Activated CD8-positive, alpha-beta T cell treated with anti-CD3 and anti-CD28 coated beads for 36 hours (primary cell): ENCODE measurements around the gene ENC1. TPM values are rescaled to one million over a fixed set of nuclear protein-coding genes. Genes with fewer than 3 reads are reported as not detected.

Experiments
- ATAC-seq: fragments of 200-7000 bp; cut with Tn5 transposase; one replicate; pipeline ENCODE4 v1.10.0; 2021; ENCODE audit warnings: mild to moderate bottlenecking, moderate library complexity
- CTCF ChIA-PET: fragments of 350-600 bp; sonication (Branson Sonifier 250); formaldehyde crosslinking; loops from one replicate; lab custom pipeline; 2021; ENCODE audit warnings: antibody characterized with exemption; lab: Charles Lee
- POLR2A ChIA-PET: fragments of 350-600 bp; sonication (Branson Sonifier 250); formaldehyde crosslinking; loops from one replicate; lab custom pipeline; 2021; ENCODE audit warnings: antibody characterized with exemption; lab: Charles Lee
- DNase-seq: peaks from one replicate; pipeline ENCODE4 v3.0.0-alpha.2; 2020
- H3K27ac Mint-ChIP-seq: one replicate; pipeline ENCODE4 v1.8.0; 2021; ENCODE audit warnings: mild to moderate bottlenecking, mixed read lengths
- H3K27me3 Mint-ChIP-seq: one replicate; pipeline ENCODE4 v1.8.0; 2021; ENCODE audit warnings: mixed read lengths
- H3K36me3 Mint-ChIP-seq: one replicate; pipeline ENCODE4 v1.8.0; 2021; ENCODE audit warnings: low read depth, mixed read lengths
- H3K4me1 Mint-ChIP-seq: one replicate; pipeline ENCODE4 v1.8.0; 2021; ENCODE audit warnings: low read depth, mixed read lengths
- H3K4me3 Mint-ChIP-seq: one replicate; pipeline ENCODE4 v1.8.0; 2021; ENCODE audit warnings: mild to moderate bottlenecking, moderate library complexity, mixed read lengths
- H3K9me3 Mint-ChIP-seq: one replicate; pipeline ENCODE4 v1.8.0; 2021; ENCODE audit warnings: mixed read lengths
- CTCF ChIP-seq: fragments of 200-600 bp; IDR thresholded peaks from one replicate; pipeline ENCODE4 v1.8.0; 2022; ENCODE audit warnings: antibody characterized with exemption, mild to moderate bottlenecking
- intact Hi-C: fragments of 100-400 bp; cut with micrococcal nuclease; formaldehyde crosslinking; loops from one replicate; pipeline ENCODE4 v1.10.0; 2022
- total RNA-seq, 2 experiments: library from RNA; stranded (reverse); gene quantifications; one replicate each; pipeline ENCODE4 v1.2.3, GENCODE V29; 2021

Gene ENC1
- total RNA-seq, 2 experiments from 2014 or later, result 0.16 to 0.60 TPM

- no peaks in the 10 kb centered on the region for H3K36me3 Mint-ChIP-seq
- no peak for ATAC-seq
- CTCF ChIA-PET, result no interaction called here
- peaks cover 9% of the 10 kb centered on the region for H3K4me1 Mint-ChIP-seq
- intact Hi-C loops, result no loop called here
- peaks cover 12% of the 10 kb centered on the region for H3K27me3 Mint-ChIP-seq
- H3K9me3 Mint-ChIP-seq, result no peaks in the 10 kb centered on the region
- H3K4me3 Mint-ChIP-seq, result no peak overlapping the region
- no peak overlapping the region for H3K27ac Mint-ChIP-seq
- TF ChIP-seq CTCF, result no peak
- POLR2A ChIA-PET, result no interaction called here
- DNase-seq, result no peak
Measured at GRCh38 chr5:74618106-74618505, 22.4 kb downstream of the ENC1 start.

GRCh38 chr5:74617202-74617601 lies 23.3 kb downstream of the ENC1 start:
- ATAC-seq (no peak), DNase-seq (no peak)
- Mint-ChIP-seq H3K4me3 (no peak overlapping the region), H3K27ac (no peak overlapping the region), H3K36me3 (no peaks in the 10 kb centered on the region), H3K9me3 (no peaks in the 10 kb centered on the region), H3K27me3 (peaks cover 12% of the 10 kb centered on the region), H3K4me1 (peaks cover 5% of the 10 kb centered on the region)
- ChIA-PET POLR2A (no interaction called here), CTCF (no interaction called here)
- intact Hi-C loops, result no loop called here
- no peak for TF ChIP-seq CTCF

- intact Hi-C loops, result no loop called here
- Mint-ChIP-seq H3K27ac (no peak overlapping the region), H3K4me1 (no peaks in the 10 kb centered on the region), H3K27me3 (peaks cover 14% of the 10 kb centered on the region), H3K36me3 (no peaks in the 10 kb centered on the region), H3K9me3 (no peaks in the 10 kb centered on the region), H3K4me3 (no peak overlapping the region)
- no peak for ATAC-seq
- ChIA-PET POLR2A (no interaction called here), CTCF (no interaction called here)
- no peak for TF ChIP-seq CTCF
- no peak for DNase-seq
Measured at GRCh38 chr5:74616236-74617146, 24.0 kb downstream of the ENC1 start.

GRCh38 chr5:74613283-74613682 lies 27.2 kb downstream of the ENC1 start:
- Mint-ChIP-seq H3K4me1 (no peaks in the 10 kb centered on the region), H3K36me3 (no peaks in the 10 kb centered on the region), H3K27ac (no peak overlapping the region), H3K27me3 (peaks cover 5% of the 10 kb centered on the region), H3K4me3 (no peak overlapping the region), H3K9me3 (no peaks in the 10 kb centered on the region)
- intact Hi-C loops, result no loop called here
- ATAC-seq (no peak), DNase-seq (no peak)
- POLR2A ChIA-PET, result interaction anchor here (1.0 to 1.2 kb wide), 2 partner anchors 16 to 21 kb away, joined by 3 to 4 read pairs; no protein-coding TSS in a partner anchor
- CTCF ChIA-PET, result no interaction called here
- no peak for TF ChIP-seq CTCF

- Mint-ChIP-seq H3K4me3 (no peak overlapping the region), H3K9me3 (no peaks in the 10 kb centered on the region), H3K4me1 (no peaks in the 10 kb centered on the region), H3K27ac (no peak overlapping the region), H3K27me3 (peaks cover 5% of the 10 kb centered on the region), H3K36me3 (no peaks in the 10 kb centered on the region)
- ChIA-PET CTCF (no interaction called here), POLR2A (no interaction called here)
- intact Hi-C loops, result no loop called here
- ATAC-seq (no peak), DNase-seq (no peak)
- TF ChIP-seq CTCF, result no peak
Measured at GRCh38 chr5:74612045-74612444, 28.5 kb downstream of the ENC1 start.
